Natural killer cell (primary cell): ENCODE results near the gene TCF25. TPM values are rescaled to one million over a fixed set of nuclear protein-coding genes. Genes with fewer than 3 reads are reported as not detected.
"Not testable (repeated sequence)": the region's sequence is repeated elsewhere in the genome, so short reads cannot be mapped to it uniquely, and the experiment has no call there.

Experiments used
- ATAC-seq, 3 donors: fragments of 150-1000 bp in 2 of 3; fragments of 200-7000 bp in 1 of 3; cut with Tn5 transposase; 1 replicate in 1 of 3; 2 replicates in 2 of 3; pipeline ENCODE4 v1.10.0; 2021; ENCODE audit warnings: mild to moderate bottlenecking in 2 of 3, moderate library complexity in 2 of 3
- DNase-seq, 2 donors: peaks; one replicate each; pipeline versions ENCODE4 v3.0.0 to v3.0.0-alpha.2; 2013 to 2021; ENCODE audit warnings: mixed read lengths in 1 of 2
- H3K27ac ChIP-seq: one replicate; pipeline ENCODE4 v1.5.1; 2013; ENCODE audit warnings: mild to moderate bottlenecking, low read length
- H3K27me3 ChIP-seq: one replicate; pipeline ENCODE4 v1.6.1; 2013; ENCODE audit warnings: low read length; ENCODE audit not compliant: control insufficient read depth, insufficient read depth
- H3K36me3 ChIP-seq: one replicate; pipeline ENCODE4 v1.6.1; 2013; ENCODE audit warnings: low read length; ENCODE audit not compliant: control insufficient read depth, insufficient read depth
- H3K4me1 ChIP-seq: one replicate; pipeline ENCODE4 v1.6.1; 2013; ENCODE audit warnings: low read length; ENCODE audit not compliant: control insufficient read depth, insufficient read depth
- H3K4me3 ChIP-seq: one replicate; pipeline ENCODE4 v1.5.1; 2013; ENCODE audit warnings: low read length
- H3K9me3 ChIP-seq: one replicate; pipeline ENCODE4 v1.6.1; 2013; ENCODE audit warnings: low read length; ENCODE audit not compliant: control insufficient read depth, insufficient read depth
- H3K27ac Mint-ChIP-seq, 2 donors: one replicate each; pipeline ENCODE4 v1.8.0; 2022; ENCODE audit warnings: mild to moderate bottlenecking in 2 of 2, mixed read lengths in 2 of 2, moderate library complexity in 1 of 2
- H3K27me3 Mint-ChIP-seq, 2 donors: one replicate each; pipeline ENCODE4 v1.8.0; 2022; ENCODE audit warnings: low read depth in 2 of 2, mixed read lengths in 2 of 2
- H3K36me3 Mint-ChIP-seq: one replicate; pipeline ENCODE4 v1.8.0; 2022; ENCODE audit warnings: mixed read lengths
- H3K4me1 Mint-ChIP-seq, 2 donors: one replicate each; pipeline ENCODE4 v1.8.0; 2022; ENCODE audit warnings: mixed read lengths in 2 of 2
- H3K4me3 Mint-ChIP-seq: one replicate; pipeline ENCODE4 v1.8.0; 2022; ENCODE audit warnings: mild to moderate bottlenecking, moderate library complexity, mixed read lengths
- H3K9me3 Mint-ChIP-seq, 2 donors: one replicate each; pipeline ENCODE4 v1.8.0; 2022; ENCODE audit warnings: mixed read lengths in 2 of 2
- WGBS: methylation state at CpG from one replicate; pipeline ENCODE4 v1.1.7; 2013; ENCODE audit warnings: missing lambda C conversion rate; ENCODE audit not compliant: insufficient coverage; 5-methylcytosine and 5-hydroxymethylcytosine counted together
- intact Hi-C: fragments of 100-400 bp; cut with micrococcal nuclease; formaldehyde crosslinking; loops from one replicate; pipeline ENCODE4 v1.14.2; 2022
- total RNA-seq, 4 donors: library from RNA; stranded (reverse); fragments of 120-200 nt in 1 of 4; gene quantifications; one replicate each; pipeline versions ENCODE4 v1.2.3 to v1.2.4, GENCODE V29; 2013 to 2022
- TF ChIP-seq, protein P1 (sequence below): fragments of 200-600 bp; IDR thresholded peaks from one replicate; pipeline ENCODE4 v1.8.0; 2022; ENCODE audit warnings: antibody characterized with exemption

The TCF25 gene
- total RNA-seq, 3 donors from 2014 or later (not counting 1 experiment from before 2014, with no cell fraction given) = 509 to 682 (median 567) TPM

DNA sequence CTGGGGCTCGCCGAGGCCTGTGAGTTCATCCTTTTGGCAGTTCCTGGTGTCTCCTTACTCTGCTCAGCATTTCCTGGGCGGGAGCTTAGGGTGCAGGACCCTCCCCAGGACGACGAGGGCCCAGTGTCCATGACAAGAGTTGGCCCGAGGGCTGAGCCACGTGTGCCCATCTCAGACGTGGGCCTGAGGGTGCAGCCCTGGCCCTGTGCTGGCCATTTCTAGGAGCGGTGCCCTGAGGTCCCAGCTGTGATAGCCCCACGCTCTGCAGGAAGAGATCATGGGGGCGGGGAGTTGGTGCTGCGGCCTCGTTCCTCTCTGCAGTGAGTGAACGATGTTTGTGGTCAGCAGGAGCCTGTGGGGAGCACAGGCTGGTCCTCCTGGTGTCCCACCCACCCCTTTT, 39.2 kb downstream of the TCF25 start:
- DNase-seq (no peak), ATAC-seq (no peak)
- H3K27me3 ChIP-seq = no peaks in the 10 kb centered on the region
- H3K36me3 Mint-ChIP-seq = no peaks in the 10 kb centered on the region
- no peak overlapping the region for H3K27ac Mint-ChIP-seq
- H3K4me1 Mint-ChIP-seq = peaks cover 2 to 10% of the 10 kb centered on the region in 2 donors
- peaks cover 29% of the 10 kb centered on the region for H3K36me3 ChIP-seq
- no peaks in the 10 kb centered on the region for H3K9me3 Mint-ChIP-seq
- no peak overlapping the region for H3K4me3 Mint-ChIP-seq
- no peak overlapping the region for H3K27ac ChIP-seq
- TF ChIP-seq, protein P1, sequence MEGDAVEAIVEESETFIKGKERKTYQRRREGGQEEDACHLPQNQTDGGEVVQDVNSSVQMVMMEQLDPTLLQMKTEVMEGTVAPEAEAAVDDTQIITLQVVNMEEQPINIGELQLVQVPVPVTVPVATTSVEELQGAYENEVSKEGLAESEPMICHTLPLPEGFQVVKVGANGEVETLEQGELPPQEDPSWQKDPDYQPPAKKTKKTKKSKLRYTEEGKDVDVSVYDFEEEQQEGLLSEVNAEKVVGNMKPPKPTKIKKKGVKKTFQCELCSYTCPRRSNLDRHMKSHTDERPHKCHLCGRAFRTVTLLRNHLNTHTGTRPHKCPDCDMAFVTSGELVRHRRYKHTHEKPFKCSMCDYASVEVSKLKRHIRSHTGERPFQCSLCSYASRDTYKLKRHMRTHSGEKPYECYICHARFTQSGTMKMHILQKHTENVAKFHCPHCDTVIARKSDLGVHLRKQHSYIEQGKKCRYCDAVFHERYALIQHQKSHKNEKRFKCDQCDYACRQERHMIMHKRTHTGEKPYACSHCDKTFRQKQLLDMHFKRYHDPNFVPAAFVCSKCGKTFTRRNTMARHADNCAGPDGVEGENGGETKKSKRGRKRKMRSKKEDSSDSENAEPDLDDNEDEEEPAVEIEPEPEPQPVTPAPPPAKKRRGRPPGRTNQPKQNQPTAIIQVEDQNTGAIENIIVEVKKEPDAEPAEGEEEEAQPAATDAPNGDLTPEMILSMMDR = no peak
- 90% methylated on average over 14 of the region's 14 CpGs for WGBS
- H3K27me3 Mint-ChIP-seq = no peaks in the 10 kb centered on the region
- peaks cover 30% of the 10 kb centered on the region for H3K4me1 ChIP-seq
- no peak overlapping the region for H3K4me3 ChIP-seq
- no peaks in the 10 kb centered on the region for H3K9me3 ChIP-seq
- intact Hi-C loops = loop anchor here (5.0 kb wide), 1 partner anchor 205 kb away; no protein-coding TSS in a partner anchor

DNA sequence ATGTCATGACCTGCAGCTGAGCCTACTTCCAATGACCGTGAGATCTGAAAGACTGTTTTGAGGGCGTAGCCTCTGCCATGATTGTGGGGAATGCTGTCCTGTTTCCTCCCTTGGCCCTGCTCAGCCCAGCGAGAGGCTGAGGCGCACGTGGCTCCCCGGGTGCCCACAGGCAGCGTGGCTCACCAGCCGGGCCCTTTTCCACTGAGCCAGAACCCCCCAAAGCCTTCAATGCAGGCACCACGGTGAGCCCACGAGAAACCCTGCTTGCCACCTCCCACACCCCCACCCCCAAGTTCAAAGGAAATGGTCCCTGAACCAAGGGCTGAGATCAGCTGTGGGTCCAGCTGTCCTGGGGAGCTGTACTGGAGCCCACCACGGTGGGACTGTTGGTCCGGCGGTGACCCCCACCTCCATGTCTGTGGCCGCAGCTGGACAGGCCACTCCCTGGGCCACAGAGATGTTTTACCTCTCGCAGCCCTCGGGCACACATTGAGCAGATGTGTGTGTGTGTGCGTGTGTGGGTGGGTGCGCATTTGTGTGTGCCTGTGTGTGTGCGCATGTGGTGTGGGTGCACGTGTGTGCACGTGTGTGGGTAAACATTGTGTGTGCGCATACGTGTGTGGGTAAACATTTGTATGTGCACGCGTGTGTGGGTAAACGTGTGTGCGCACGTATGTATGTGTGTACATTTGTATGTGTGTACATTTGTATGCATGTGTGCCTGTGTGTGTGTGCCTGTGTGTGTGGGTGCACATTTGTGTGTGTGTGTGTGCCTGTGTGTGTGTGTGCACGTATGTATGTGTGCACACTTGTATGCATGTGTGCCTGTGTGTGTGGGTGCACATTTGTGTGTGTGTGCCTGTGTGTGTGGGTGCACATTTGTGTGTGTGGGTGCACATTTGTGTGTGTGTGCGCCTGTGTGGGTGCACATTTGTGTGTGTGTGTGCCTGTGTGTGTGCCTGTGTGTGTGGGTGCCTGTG, 40.3 kb downstream of the TCF25 start:
- intact Hi-C loops = loop anchor here (5.0 kb wide), 1 partner anchor 206 kb away; no protein-coding TSS in a partner anchor
- no peak overlapping the region for H3K27ac Mint-ChIP-seq
- Histone ChIP-seq H3K4me1 (peaks cover 40% of the 10 kb centered on the region), H3K4me3 (no peak overlapping the region), H3K9me3 (no peaks in the 10 kb centered on the region), H3K36me3 (peaks cover 28% of the 10 kb centered on the region), H3K27me3 (peaks cover 2% of the 10 kb centered on the region), H3K27ac (no peak overlapping the region)
- no peak for DNase-seq
- peaks cover 11 to 21% of the 10 kb centered on the region in 2 donors for H3K4me1 Mint-ChIP-seq
- no peaks in the 10 kb centered on the region for H3K36me3 Mint-ChIP-seq
- H3K27me3 Mint-ChIP-seq = peaks cover 0 to 2% of the 10 kb centered on the region in 2 donors
- no peak overlapping the region for H3K4me3 Mint-ChIP-seq
- WGBS = 84% methylated on average over 29 of the region's 30 CpGs
- H3K9me3 Mint-ChIP-seq = no peaks in the 10 kb centered on the region
- TF ChIP-seq, protein P1 = no peak
- ATAC-seq = no peak

DNA sequence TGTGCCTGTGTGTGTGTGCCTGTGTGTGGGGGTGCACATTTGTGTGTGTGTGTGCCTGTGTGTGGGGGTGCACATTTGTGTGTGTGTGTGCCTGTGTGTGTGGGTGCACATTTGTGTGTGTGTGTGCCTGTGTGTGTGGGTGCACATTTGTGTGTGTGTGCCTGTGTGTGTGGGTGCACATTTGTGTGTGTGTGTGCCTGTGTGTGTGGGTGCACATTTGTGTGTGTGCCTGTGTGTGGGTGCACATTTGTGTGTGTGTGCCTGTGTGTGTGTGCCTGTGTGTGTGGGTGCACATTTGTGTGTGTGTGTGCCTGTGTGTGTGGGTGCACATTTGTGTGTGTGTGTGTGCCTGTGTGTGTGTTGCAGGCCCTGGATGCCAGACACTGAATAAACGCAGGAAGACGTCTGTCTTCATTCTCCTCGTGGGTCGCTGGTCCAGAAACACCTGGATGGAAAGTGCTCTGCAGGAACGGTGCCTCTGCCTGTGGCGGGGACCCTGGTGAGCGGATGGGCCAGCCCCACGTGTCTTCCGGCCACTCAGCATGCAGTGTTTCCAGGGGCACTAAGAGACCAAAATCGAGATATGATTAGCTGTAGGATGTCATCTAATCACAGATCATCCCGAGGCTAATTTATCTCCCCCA, 41.4 kb downstream of the TCF25 start:
- not testable (repeated sequence) for H3K9me3 ChIP-seq, H3K4me3 ChIP-seq, H3K36me3 Mint-ChIP-seq, H3K27ac ChIP-seq, H3K27ac Mint-ChIP-seq, H3K9me3 Mint-ChIP-seq, H3K27me3 Mint-ChIP-seq, H3K4me3 Mint-ChIP-seq, DNase-seq, ATAC-seq
- H3K27me3 ChIP-seq = peaks cover 12% of the 10 kb centered on the region
- peaks cover 16 to 25% of the 10 kb centered on the region in 2 donors for H3K4me1 Mint-ChIP-seq
- H3K36me3 ChIP-seq = peaks cover 22% of the 10 kb centered on the region
- H3K4me1 ChIP-seq = peaks cover 47% of the 10 kb centered on the region
- intact Hi-C loops = loop anchor here (5.0 kb wide), 1 partner anchor 207 kb away; no protein-coding TSS in a partner anchor
- 85% methylated on average over 11 of the region's 11 CpGs for WGBS
